Measurements from ENCODE around the gene LSP1. TPM values are rescaled to one million over a fixed set of nuclear protein-coding genes. Genes with fewer than 3 reads are reported as not detected.

LSP1 gene
- total and polyA plus RNA-seq, 2 of the 13 experiments (the other 11 are each of a cell fraction or from before 2014, with no cell fraction given) = 0.59 to 1.00 TPM

DNA sequence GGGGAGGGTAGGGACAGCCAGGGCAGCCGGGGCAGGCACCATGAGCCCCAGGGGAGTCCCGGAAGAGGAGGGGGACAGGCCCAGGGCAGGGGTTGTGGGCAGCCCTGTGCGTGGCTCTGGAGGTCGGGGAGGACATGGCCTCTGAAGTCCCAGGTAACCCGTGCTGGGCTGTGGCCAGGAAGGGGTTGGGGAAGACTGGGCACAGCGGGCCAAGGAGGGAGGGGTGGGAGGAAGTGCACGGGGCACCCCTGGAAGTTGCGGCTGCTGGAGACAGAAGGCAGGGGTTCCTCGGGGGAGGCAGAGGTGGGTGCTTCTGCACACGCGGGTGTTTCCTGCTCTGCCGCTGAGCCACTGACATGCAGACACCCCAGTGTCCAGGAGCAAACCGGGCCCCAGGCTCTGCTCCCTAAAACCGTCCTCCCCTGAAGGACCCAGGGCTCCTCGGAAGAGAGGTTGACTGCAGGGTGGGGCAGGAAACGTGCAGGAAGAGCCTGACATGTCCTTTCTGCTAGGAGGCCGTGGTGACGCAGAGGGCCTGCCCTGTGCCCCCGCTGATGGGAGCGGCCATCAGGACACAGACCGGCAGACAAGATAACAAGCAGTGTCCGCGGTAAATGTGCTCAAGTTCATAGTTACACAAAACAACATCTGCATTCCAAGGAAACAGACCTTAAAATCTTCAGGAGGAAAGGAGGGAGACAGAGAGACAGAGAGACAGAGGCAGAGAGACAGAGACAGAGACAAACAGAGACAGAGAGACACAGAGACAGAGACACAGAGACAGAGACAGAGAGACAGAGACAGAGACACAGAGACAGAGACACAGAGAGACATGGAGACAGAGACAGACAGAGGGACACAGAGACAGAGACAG is 8.4 kb upstream of the LSP1 start (continued):
- TF ChIP-seq, protein P1, sequence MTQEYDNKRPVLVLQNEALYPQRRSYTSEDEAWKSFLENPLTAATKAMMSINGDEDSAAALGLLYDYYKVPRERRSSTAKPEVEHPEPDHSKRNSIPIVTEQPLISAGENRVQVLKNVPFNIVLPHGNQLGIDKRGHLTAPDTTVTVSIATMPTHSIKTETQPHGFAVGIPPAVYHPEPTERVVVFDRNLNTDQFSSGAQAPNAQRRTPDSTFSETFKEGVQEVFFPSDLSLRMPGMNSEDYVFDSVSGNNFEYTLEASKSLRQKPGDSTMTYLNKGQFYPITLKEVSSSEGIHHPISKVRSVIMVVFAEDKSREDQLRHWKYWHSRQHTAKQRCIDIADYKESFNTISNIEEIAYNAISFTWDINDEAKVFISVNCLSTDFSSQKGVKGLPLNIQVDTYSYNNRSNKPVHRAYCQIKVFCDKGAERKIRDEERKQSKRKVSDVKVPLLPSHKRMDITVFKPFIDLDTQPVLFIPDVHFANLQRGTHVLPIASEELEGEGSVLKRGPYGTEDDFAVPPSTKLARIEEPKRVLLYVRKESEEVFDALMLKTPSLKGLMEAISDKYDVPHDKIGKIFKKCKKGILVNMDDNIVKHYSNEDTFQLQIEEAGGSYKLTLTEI (CRISPR knock-in tag; conservative IDR thresholded peaks at IDR 0.05) = no peak
- TF ChIP-seq, protein P2, sequence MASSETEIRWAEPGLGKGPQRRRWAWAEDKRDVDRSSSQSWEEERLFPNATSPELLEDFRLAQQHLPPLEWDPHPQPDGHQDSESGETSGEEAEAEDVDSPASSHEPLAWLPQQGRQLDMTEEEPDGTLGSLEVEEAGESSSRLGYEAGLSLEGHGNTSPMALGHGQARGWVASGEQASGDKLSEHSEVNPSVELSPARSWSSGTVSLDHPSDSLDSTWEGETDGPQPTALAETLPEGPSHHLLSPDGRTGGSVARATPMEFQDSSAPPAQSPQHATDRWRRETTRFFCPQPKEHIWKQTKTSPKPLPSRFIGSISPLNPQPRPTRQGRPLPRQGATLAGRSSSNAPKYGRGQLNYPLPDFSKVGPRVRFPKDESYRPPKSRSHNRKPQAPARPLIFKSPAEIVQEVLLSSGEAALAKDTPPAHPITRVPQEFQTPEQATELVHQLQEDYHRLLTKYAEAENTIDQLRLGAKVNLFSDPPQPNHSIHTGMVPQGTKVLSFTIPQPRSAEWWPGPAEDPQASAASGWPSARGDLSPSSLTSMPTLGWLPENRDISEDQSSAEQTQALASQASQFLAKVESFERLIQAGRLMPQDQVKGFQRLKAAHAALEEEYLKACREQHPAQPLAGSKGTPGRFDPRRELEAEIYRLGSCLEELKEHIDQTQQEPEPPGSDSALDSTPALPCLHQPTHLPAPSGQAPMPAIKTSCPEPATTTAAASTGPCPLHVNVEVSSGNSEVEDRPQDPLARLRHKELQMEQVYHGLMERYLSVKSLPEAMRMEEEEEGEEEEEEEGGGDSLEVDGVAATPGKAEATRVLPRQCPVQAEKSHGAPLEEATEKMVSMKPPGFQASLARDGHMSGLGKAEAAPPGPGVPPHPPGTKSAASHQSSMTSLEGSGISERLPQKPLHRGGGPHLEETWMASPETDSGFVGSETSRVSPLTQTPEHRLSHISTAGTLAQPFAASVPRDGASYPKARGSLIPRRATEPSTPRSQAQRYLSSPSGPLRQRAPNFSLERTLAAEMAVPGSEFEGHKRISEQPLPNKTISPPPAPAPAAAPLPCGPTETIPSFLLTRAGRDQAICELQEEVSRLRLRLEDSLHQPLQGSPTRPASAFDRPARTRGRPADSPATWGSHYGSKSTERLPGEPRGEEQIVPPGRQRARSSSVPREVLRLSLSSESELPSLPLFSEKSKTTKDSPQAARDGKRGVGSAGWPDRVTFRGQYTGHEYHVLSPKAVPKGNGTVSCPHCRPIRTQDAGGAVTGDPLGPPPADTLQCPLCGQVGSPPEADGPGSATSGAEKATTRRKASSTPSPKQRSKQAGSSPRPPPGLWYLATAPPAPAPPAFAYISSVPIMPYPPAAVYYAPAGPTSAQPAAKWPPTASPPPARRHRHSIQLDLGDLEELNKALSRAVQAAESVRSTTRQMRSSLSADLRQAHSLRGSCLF (CRISPR knock-in tag; IDR thresholded peaks at IDR 0.05; ENCODE audit: borderline replicate concordance) = no peak
- TF ChIP-seq, protein P3, sequence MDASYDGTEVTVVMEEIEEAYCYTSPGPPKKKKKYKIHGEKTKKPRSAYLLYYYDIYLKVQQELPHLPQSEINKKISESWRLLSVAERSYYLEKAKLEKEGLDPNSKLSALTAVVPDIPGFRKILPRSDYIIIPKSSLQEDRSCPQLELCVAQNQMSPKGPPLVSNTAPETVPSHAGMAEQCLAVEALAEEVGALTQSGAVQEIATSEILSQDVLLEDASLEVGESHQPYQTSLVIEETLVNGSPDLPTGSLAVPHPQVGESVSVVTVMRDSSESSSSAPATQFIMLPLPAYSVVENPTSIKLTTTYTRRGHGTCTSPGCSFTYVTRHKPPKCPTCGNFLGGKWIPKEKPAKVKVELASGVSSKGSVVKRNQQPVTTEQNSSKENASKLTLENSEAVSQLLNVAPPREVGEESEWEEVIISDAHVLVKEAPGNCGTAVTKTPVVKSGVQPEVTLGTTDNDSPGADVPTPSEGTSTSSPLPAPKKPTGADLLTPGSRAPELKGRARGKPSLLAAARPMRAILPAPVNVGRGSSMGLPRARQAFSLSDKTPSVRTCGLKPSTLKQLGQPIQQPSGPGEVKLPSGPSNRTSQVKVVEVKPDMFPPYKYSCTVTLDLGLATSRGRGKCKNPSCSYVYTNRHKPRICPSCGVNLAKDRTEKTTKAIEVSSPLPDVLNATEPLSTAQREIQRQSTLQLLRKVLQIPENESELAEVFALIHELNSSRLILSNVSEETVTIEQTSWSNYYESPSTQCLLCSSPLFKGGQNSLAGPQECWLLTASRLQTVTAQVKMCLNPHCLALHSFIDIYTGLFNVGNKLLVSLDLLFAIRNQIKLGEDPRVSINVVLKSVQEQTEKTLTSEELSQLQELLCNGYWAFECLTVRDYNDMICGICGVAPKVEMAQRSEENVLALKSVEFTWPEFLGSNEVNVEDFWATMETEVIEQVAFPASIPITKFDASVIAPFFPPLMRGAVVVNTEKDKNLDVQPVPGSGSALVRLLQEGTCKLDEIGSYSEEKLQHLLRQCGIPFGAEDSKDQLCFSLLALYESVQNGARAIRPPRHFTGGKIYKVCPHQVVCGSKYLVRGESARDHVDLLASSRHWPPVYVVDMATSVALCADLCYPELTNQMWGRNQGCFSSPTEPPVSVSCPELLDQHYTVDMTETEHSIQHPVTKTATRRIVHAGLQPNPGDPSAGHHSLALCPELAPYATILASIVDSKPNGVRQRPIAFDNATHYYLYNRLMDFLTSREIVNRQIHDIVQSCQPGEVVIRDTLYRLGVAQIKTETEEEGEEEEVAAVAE (CRISPR knock-in tag; IDR thresholded peaks at IDR 0.05; ENCODE audit: borderline replicate concordance) = no peak
- no peak for TF ChIP-seq CHCHD3 (CRISPR knock-in tag; IDR thresholded peaks at IDR 0.05)
- TF ChIP-seq, protein P4, sequence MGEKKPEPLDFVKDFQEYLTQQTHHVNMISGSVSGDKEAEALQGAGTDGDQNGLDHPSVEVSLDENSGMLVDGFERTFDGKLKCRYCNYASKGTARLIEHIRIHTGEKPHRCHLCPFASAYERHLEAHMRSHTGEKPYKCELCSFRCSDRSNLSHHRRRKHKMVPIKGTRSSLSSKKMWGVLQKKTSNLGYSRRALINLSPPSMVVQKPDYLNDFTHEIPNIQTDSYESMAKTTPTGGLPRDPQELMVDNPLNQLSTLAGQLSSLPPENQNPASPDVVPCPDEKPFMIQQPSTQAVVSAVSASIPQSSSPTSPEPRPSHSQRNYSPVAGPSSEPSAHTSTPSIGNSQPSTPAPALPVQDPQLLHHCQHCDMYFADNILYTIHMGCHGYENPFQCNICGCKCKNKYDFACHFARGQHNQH (CRISPR knock-in tag; IDR thresholded peaks at IDR 0.05) = no peak
- no peak for TF ChIP-seq MAZ (IDR thresholded peaks at IDR 0.05; ENCODE audit: borderline replicate concordance, low read depth, low read length)
- TF ChIP-seq MAZ (CRISPR knock-in tag; IDR thresholded peaks at IDR 0.05; ENCODE audit: low read depth) = no peak
- TF ChIP-seq ZNF782 (CRISPR knock-in tag; IDR thresholded peaks at IDR 0.05; ENCODE audit: borderline replicate concordance) = no peak
- no peak for TF ChIP-seq ZKSCAN8 (CRISPR knock-in tag; IDR thresholded peaks at IDR 0.05; ENCODE audit: borderline replicate concordance)
- no peak for TF ChIP-seq ZFP1 (CRISPR knock-in tag; IDR thresholded peaks at IDR 0.05)
- TF ChIP-seq, protein P5, sequence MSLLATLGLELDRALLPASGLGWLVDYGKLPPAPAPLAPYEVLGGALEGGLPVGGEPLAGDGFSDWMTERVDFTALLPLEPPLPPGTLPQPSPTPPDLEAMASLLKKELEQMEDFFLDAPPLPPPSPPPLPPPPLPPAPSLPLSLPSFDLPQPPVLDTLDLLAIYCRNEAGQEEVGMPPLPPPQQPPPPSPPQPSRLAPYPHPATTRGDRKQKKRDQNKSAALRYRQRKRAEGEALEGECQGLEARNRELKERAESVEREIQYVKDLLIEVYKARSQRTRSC (CRISPR knock-in tag; IDR thresholded peaks at IDR 0.05; ENCODE audit: low read depth) = no peak
- no peak for TF ChIP-seq CC2D1A (CRISPR knock-in tag; IDR thresholded peaks at IDR 0.05)
- TF ChIP-seq ZNF746 (CRISPR knock-in tag; IDR thresholded peaks at IDR 0.05) = no peak
- no peak for TF ChIP-seq ZNF724P (CRISPR knock-in tag; IDR thresholded peaks at IDR 0.05; ENCODE audit: borderline replicate concordance)
- TF ChIP-seq RBM39 (IDR thresholded peaks at IDR 0.05; ENCODE audit: low read depth, low read length, poor library complexity, severe bottlenecking) = no peak

Measured in HepG2 (cell line).